T-helper 2 cell treated with Interferon-gamma antibody and Interleukin-4, amounts not matched to agents 100 ng/mL and 5 ng/mL, for 36 hours (primary cell): ENCODE measurements around the gene PRAMEF2. TPM values are rescaled to one million over a fixed set of nuclear protein-coding genes. Genes with fewer than 3 reads are reported as not detected.
"Not testable (repeated sequence)": the region's sequence is repeated elsewhere in the genome, so short reads cannot be mapped to it uniquely, and the experiment has no call there.

ENCODE experiments used
- intact Hi-C: fragments of 100-400 bp; cut with micrococcal nuclease; formaldehyde crosslinking; loops from one replicate; pipeline ENCODE4 v1.15.1; 2023
- total RNA-seq: library from RNA; stranded (reverse); gene quantifications from 2 replicates; pipeline ENCODE4 v1.2.3, GENCODE V29; 2022

The PRAMEF2 gene, protein sequence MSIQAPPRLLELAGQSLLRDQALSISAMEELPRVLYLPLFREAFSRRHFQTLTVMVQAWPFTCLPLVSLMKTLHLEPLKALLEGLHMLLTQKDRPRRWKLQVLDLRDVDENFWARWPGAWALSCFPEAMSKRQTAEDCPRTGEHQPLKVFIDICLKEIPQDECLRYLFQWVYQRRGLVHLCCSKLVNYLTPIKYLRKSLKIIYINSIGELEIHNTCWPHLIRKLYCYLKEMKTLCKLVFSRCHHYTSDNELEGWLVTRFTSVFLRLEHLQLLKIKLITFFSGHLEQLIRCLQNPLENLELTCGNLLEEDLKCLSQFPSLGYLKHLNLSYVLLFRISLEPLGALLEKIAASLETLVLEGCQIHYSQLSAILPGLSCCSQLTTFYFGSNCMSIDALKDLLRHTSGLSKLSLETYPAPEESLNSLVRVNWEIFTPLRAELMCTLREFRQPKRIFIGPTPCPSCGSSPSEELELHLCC
- not detected in 2 replicates for total RNA-seq

GRCh38 chr1:12856786-12857185, at the start of gene PRAMEF2:
PRAMEF2 (plus strand) TSS chr1:12857086; CDS start chr1:12859010, 1,924 bp downstream.
- intact Hi-C loops, result not testable (repeated sequence)

- intact Hi-C loops, result no loop called here
Observed at GRCh38 chr1:12809933-12810332, 47.0 kb upstream of the PRAMEF2 start.

- intact Hi-C loops, result no loop called here
Observed at GRCh38 chr1:12810691-12811408, 46.0 kb upstream of the PRAMEF2 start.

- intact Hi-C loops, result no loop called here
Observed at GRCh38 chr1:12811409-12811784, 45.5 kb upstream of the PRAMEF2 start.

GRCh38 chr1:12819061-12819460, 37.8 kb upstream of the PRAMEF2 start:
- intact Hi-C loops, result not testable (repeated sequence)

GRCh38 chr1:12831310-12831709, 25.6 kb upstream of the PRAMEF2 start, which contains the start of gene PRAMEF11:
PRAMEF11 (minus strand) TSS chr1:12831410; CDS start chr1:12828789, 2,621 bp downstream.
- intact Hi-C loops, result not testable (repeated sequence)

DNA sequence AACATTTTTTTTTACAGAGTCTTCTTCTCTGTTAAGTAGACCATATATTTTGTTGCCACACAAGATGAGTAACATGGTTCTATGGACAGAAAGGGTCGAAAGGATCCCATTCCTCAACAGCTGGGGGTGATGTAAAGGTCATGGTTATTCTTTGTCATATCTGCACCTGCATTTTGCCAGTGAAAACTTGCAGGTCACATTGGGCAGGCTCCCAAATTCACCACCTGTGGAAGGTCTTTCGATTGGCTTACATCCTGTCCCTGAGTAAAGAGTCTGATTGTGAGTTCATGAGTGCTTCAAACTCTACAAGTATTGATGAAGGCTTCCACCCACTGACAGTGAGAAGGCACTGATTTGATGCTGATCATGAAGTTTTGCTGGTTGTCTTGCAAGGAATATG, 23.6 kb upstream of the PRAMEF2 start:
- intact Hi-C loops, result not testable (repeated sequence)

- intact Hi-C loops, result not testable (repeated sequence)
Observed at GRCh38 chr1:12848620-12849019, 8.3 kb upstream of the PRAMEF2 start, which contains the start of gene HNRNPCL1. HNRNPCL1 (minus strand) TSS chr1:12848720; CDS start chr1:12848289, 431 bp downstream.

DNA sequence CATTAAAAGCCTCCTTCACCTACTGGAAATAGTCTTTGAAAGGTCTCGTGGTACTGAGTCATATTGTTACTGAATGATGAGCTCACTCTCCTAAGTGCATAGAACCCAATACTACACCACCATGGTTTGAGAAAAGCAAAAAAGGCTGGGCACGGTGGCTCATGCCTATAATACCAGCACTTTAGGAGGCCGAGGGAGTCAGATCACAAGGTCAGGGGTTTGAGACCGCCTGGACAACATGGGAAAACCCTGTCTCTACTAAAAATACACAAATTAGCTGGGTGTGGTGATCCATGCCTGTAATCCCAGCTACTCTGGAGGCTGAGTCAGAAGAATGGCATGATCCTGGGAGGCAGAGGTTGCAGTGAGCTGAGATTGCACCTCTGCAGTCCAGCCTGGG, 5.1 kb upstream of the PRAMEF2 start:
- intact Hi-C loops, result no loop called here

DNA sequence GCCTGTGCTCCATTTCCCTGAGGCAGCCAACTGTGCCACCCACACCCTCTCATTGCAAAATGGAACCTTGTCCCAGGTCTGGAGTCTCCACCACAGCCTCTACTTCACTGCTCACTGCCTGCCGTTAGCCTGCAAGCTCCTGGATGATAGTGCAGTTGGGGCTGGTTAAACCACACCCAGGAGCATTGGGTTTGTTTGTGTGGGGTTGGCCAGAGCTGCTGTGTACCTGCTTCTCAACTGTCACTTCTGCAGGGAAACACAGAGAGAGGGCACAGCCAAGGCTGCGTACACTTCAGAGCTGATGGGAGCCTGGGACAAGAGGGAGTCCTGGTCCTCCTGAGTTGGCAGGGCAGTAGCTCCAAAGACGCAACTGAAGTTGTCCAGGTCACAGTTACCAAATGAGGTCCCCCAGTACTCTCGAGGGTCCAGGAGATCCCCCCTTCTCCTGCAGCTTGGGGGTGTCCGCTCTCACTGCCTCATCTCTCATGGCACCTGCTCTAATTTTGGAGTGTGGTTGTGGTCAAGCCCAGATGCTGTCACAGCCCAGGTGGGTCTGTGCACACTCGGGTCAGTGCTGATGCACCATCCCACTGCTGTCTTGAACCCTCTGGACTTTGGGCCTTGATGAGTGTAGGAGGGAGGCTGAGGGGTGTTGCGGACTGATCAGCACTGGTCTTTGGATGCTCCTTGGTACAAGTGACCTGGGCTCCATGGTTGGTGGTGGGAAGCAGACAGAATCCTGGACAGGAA, 6.4 kb downstream of the PRAMEF2 start:
- intact Hi-C loops, result not testable (repeated sequence)

GRCh38 chr1:12878453-12878852, 21.6 kb downstream of the PRAMEF2 start:
- intact Hi-C loops, result not testable (repeated sequence)

- intact Hi-C loops, result not testable (repeated sequence)
Observed at GRCh38 chr1:12886101-12886500, 29.2 kb downstream of the PRAMEF2 start, which contains the start of gene PRAMEF4. PRAMEF4 (minus strand) TSS chr1:12886201; CDS start chr1:12883394, 2,807 bp downstream.

DNA sequence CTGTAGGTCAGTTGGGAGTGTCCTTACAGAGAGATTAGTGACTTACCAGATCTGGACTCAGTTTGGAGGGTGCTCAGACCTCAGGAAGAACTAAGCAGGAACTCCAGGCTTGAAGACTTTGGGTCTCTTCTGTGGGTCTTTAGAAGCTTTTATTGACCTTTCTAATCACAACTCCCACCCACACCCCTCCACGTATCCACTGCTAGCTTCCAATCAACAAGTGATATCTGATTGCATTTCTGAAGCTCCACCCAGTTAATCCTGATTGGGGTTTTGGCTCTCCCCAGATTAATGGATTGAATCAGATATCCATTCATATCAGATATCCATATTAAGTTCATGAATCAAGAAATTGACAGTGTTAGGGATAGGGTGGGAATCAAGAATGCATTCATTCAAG, 41.3 kb downstream of the PRAMEF2 start, which contains the start of gene PRAMEF10:
PRAMEF10 (minus strand) TSS at position 101 of the 400 bp plus-strand sequence. CDS start 2,423 bp downstream, outside the sequence.
- intact Hi-C loops, result not testable (repeated sequence)

GRCh38 chr1:12899186-12899585, 42.3 kb downstream of the PRAMEF2 start:
- intact Hi-C loops, result not testable (repeated sequence)

GRCh38 chr1:12903793-12904572, 47.1 kb downstream of the PRAMEF2 start:
- intact Hi-C loops, result not testable (repeated sequence)

Other genes with a start within 250 kb of the PRAMEF2 start
- 44.8 and 46.8 TPM in 2 replicates for gene DHRS3, start 238.9 kb upstream of the PRAMEF2 start, total RNA-seq
- not detected in 2 replicates for gene AADACL4, start 213.0 kb upstream of the PRAMEF2 start, total RNA-seq
- gene AADACL3, start 141.0 kb upstream of the PRAMEF2 start, total RNA-seq, result not detected in 2 replicates
- not detected in 2 replicates for gene CFAP107, start 110.9 kb upstream of the PRAMEF2 start, total RNA-seq
- gene PRAMEF12, start 83.3 kb upstream of the PRAMEF2 start, total RNA-seq, result not detected in 2 replicates
- not detected in 2 replicates for gene PRAMEF1, start 65.7 kb upstream of the PRAMEF2 start, total RNA-seq
- gene PRAMEF11, start 25.7 kb upstream of the PRAMEF2 start, total RNA-seq, result not detected in 2 replicates
- not detected in 2 replicates for gene HNRNPCL1, start 8.4 kb upstream of the PRAMEF2 start, total RNA-seq
- gene PRAMEF4, start 29.1 kb downstream of the PRAMEF2 start, total RNA-seq, result not detected in 2 replicates
- not detected in 2 replicates for gene PRAMEF10, start 41.2 kb downstream of the PRAMEF2 start, total RNA-seq
- not detected in 2 replicates for gene PRAMEF7, start 59.5 kb downstream of the PRAMEF2 start, total RNA-seq
- not detected in 2 replicates for gene PRAMEF6, start 90.5 kb downstream of the PRAMEF2 start, total RNA-seq
- gene PRAMEF27, start 199.5 kb downstream of the PRAMEF2 start, total RNA-seq, result not detected in 2 replicates
- gene HNRNPCL3, start 203.7 kb downstream of the PRAMEF2 start, total RNA-seq, result not detected in 2 replicates
- not detected in 2 replicates for gene PRAMEF25, start 213.7 kb downstream of the PRAMEF2 start, total RNA-seq